HG02678 (cell line): ENCODE results near the gene DNAJC4.

Experiments used
- ATAC-seq: cut with Tn5 transposase; IDR thresholded peaks from one replicate; pipeline ENCODE4 v1.9.1; 2021; ENCODE audit warnings: mild to moderate bottlenecking, moderate library complexity; ENCODE audit not compliant: unreplicated experiment

Gene DNAJC4

DNA sequence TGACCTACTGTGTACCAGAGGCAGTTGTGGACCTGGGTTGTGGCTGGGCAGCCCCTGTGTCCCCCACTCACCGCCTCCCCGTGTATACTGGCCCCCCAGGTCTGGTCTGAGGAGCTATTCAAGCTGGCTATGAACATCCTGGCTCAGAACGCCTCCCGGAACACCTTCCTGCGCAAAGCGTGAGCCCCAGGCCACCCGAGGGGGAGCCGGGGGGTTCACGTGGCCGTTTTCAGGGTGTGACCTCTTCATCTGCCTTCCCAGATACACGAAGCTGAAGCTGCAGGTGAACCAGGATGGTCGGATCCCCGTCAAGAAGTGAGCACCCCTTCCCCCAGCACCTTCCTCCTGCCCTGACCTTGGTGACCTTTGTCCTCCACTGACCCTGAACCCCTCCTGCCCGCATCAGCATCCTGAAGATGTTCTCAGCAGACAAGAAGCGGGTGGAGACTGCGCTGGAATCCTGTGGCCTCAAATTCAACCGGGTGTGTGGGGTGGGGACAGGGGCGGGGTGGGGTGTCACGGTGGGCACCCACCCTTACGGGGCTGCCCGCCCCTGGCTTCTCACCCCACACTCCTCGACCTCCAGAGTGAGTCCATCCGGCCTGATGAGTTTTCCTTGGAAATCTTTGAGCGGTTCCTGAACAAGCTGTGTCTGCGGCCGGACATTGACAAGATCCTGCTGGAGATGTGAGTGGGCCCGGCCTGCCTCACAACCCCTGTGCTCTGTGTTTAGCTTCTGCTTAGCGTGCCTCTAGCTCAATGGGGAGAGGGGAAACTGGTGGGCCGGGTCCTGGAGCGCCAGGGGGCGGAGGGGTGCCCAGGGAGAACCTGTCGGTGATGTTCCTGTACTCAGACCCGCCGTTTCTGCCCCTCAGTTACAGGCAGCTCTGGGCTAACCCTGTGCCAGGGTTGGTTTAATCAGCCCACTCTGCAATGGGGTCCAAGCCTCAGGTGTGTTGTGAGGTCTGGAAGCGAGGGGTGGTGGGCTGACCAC is 25.1 kb downstream of the DNAJC4 start:
- ATAC-seq = no peak

GRCh38 chr11:64256300-64256699 is 26.0 kb downstream of the DNAJC4 start:
- ATAC-seq = no peak

DNA sequence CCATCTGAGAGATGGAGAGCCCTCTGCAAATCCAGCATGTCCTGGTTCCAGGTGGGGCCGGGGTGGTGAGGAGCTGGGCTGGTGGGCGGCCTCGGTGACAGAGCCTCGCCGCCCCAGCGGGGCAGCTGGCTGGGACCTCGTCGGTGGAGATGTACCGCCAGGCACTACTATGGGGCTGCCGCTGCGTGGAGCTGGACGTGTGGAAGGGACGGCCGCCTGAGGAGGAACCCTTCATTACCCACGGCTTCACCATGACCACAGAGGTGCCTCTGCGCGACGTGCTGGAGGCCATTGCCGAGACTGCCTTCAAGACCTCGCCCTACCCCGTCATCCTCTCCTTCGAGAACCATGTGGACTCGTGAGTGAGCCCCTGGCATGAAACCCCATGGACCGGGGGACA is 28.0 kb downstream of the DNAJC4 start:
- no peak for ATAC-seq

DNA sequence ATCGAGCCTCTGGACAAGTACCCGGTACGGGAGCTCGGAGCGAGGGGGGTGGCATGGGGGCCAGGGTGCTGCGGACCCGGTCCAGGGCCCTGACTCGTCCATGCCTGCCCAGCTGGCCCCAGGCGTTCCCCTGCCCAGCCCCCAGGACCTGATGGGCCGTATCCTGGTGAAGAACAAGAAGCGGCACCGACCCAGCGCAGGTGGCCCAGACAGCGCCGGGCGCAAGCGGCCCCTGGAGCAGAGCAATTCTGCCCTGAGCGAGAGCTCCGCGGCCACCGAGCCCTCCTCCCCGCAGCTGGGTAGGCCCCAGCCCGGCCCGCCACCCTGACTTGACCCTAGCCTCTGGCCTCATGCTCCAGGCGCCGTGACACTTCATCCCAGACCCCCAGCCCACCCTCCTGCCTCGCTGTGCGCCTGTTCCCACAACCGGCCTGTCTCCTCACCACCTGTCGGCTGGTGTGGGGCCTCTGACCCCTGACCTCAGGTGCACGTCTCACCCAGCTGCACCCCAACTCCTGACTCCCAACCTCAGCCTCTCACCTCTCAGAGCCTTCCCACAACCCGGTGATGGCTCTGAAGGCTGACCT is 28.7 kb downstream of the DNAJC4 start:
- ATAC-seq = no peak

- ATAC-seq = no peak
Observed at GRCh38 chr11:64259533-64260067, 29.3 kb downstream of the DNAJC4 start.

- no peak for ATAC-seq
Observed at GRCh38 chr11:64260147-64260708, 29.9 kb downstream of the DNAJC4 start.

- ATAC-seq = no peak
Observed at GRCh38 chr11:64261556-64262080, 31.3 kb downstream of the DNAJC4 start.

GRCh38 chr11:64262271-64263002 is 32.1 kb downstream of the DNAJC4 start:
- no peak for ATAC-seq

GRCh38 chr11:64263021-64263946 is 32.9 kb downstream of the DNAJC4 start:
- no peak for ATAC-seq

DNA sequence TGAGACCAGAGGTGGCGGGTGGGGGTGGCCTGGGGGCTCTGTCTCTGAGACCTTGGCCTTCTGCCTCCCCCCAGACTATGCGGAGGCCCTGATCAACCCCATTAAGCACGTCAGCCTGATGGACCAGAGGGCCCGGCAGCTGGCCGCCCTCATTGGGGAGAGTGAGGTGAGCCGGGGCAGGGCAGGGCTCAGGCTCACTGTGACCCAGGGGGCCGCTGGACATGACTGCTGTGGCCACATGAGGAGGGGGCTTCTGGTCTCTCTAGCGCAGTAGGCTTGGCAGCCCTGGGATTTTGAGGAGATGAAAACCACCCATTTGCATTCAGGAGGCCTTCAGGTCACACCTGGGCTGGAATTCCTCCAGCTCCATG is 33.6 kb downstream of the DNAJC4 start:
- ATAC-seq = no peak

GRCh38 chr11:64264371-64264852 is 34.1 kb downstream of the DNAJC4 start:
- no peak for ATAC-seq

- no peak for ATAC-seq
Observed at GRCh38 chr11:64265176-64266160, 35.1 kb downstream of the DNAJC4 start.

GRCh38 chr11:64266339-64266738 is 36.0 kb downstream of the DNAJC4 start:
- no peak for ATAC-seq

DNA sequence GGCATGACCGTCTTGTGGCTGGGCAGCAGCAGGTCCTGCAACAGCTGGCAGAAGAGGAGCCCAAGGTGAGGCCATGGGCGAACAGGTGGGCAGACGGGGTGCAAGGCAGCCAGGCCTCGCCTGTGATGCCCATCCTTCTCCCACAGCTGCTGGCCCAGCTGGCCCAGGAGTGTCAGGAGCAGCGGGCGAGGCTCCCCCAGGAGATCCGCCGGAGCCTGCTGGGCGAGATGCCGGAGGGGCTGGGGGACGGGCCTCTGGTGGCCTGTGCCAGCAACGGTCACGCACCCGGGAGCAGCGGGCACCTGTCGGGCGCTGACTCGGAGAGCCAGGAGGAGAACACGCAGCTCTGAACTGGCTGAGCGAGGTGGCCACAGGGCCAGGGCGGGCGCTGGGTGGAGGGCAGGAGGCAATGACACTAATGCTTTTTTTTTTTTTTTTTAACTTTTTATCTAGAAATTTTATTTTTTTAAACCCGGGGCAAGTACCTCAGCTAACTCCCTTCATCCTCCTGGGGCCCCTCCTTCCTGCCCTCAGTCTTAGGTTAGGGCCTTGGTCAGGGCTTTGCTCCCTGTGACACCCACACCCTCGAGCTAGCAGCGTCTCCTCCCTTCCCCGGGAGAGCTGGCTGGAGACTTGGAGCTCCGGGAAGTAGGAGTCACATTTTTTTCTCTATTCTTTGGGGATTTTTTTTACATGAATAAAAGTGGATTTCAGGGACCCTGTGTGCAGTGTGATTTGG is 37.0 kb downstream of the DNAJC4 start:
- ATAC-seq = no peak

GRCh38 chr11:64268025-64268892 is 37.9 kb downstream of the DNAJC4 start:
- no peak for ATAC-seq

DNA sequence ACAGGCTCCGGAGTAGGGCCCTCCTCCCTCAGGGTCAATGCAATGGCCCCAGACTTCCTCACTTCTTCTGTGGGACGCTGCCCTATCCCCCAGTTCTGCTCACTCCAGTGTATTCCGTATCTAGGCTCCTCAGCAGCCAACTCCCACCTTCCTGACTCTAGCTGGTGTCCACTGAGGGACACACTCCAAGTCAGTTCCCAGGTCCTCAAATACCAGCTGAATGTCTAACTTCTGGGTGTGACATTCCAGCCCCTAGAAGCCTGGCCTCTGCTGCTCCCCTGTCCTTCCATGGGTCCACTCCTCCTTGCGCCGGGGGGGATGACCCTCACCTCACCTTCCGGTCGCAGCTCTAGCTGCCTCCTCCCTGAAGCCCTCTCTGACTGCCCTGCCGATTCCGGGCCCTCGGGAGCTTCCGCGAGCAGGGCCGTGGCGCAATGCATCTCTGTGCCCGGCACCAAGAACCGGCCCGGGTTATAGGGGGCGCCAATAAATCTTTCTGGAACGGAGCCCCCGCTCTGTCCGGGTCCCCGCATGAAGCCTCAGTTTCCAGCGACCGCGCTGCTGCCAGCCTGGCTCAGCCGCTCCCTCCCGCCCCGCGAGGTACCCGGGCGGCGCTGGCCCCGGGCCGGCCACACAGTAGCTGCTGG is 38.7 kb downstream of the DNAJC4 start:
- peak; percentile 6 for ATAC-seq
